T47D (cell line): Measurements from ENCODE around the gene PRKN.

Experiments
- DNase-seq, 2 experiments: peaks; one replicate each; pipeline versions ENCODE4 v3.0.0 to v3.0.0-alpha.2; 2011 to 2012; ENCODE audit warnings: low read depth in 1 of 2, low spot score in 1 of 2
- JUND ChIP-seq: IDR thresholded peaks from 2 replicates; pipeline ENCODE4 v1.6.1; 2012; ENCODE audit warnings: low read depth
- in situ Hi-C: cut with HindIII; loops from 2 replicates; pipeline ENCODE4 v1.10.0; 2016; ENCODE audit warnings: low sequenced_read_pairs, low pct_unique_long_range_greater_than_20kb

PRKN gene

DNA sequence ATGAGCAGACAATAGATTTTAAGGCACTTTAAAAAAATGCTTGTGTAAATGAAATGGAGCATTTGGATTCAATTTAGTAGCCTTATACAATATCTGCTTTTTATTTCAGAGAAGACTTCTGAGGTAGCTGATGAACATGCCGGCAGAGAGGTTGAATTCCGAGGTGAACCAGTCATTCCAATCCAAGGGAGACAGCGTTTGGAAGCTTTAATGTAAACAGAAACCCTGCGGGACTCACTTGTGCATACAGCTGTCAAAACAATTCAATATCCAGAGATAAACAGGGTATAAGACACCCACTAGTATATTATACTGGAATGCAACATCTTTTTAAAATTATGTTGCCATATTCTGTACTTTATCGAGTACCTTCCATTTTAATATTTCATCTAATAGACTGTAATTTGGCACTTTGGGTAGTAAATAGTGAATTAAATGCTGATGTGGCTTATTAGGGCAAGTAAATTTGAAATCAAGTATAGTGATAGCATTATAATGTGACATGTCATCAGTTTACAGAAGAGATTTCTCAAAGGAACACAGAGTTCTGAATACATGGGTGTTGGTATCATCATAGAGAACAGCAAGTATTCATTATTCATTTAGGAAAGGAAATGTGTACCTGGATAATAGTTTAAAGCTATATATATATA, 347.7 kb downstream of the PRKN start:
- DNase-seq: no peak
- TF ChIP-seq JUND: no peak
- in situ Hi-C loops: no loop called here

DNA sequence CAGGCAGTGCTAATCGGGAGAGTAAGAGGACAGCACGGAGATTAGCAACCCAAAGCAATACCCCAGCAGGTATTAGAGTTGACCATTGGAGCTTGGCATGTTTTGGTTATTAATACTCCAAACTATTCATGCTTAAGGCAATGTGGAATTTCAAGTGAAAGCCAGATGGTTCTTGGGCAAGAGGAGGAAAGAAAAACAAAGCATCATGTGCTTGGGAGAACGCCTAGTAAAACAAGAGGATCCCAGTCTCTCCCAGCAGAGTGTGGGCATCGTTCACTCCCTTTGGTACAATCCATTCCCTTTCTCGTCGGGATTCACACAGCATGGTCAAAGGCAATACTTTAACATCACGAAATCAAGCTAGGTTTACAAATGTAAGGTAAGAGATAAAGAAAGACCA, 349.8 kb downstream of the PRKN start:
- no peak for DNase-seq
- in situ Hi-C loops: no loop called here
- no peak for TF ChIP-seq JUND

DNA sequence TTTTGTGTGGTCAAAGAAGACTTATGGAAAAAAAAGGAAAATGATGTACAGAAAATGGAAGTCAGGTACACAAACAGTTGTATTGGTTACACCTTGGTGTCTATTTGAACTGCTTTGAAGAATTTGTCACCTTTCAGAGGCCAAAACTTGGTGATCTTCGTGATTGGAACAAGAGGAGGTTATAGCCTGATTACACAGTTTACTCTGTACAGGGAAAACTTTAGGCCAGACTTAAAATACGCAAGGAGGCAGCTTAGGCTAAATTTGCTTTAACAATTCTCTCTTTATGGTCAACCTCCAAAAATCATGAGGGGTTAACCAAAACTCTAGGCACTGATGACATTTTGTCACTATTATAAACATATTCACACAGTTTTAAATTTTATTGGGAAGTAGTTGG, 353.7 kb downstream of the PRKN start:
- TF ChIP-seq JUND: no peak
- DNase-seq: no peak
- in situ Hi-C loops: no loop called here

- TF ChIP-seq JUND: no peak
- in situ Hi-C loops: no loop called here
- DNase-seq: no peak
These were observed 354.4 kb downstream of the PRKN start for GRCh38 chr6:162373192-162373591.

GRCh38 chr6:162372106-162372505, 355.5 kb downstream of the PRKN start:
- in situ Hi-C loops: no loop called here
- no peak for TF ChIP-seq JUND
- DNase-seq: no peak

DNA sequence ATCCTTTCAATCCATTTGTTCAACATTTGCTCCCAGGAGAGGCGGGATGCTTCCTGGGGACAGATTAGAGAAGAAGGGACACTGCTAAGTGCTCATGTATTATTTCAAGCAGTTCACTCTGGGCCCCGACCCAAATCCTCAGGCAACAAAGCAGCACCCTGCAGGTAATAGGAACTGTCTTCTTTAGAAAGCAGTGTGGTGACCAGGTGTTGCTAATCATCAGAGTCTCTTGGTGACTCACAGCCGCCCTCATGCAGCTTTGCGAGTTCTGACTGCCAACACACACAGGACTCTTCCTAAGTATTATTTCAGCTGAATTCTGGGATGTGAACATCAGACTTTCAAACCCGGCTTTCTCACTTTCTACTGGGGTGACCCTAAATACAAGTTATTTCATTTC, 356.4 kb downstream of the PRKN start:
- in situ Hi-C loops: no loop called here
- DNase-seq: no peak
- no peak for TF ChIP-seq JUND

- no peak for DNase-seq
- in situ Hi-C loops: no loop called here
- no peak for TF ChIP-seq JUND
These were observed 358.5 kb downstream of the PRKN start for GRCh38 chr6:162369091-162369490.

DNA sequence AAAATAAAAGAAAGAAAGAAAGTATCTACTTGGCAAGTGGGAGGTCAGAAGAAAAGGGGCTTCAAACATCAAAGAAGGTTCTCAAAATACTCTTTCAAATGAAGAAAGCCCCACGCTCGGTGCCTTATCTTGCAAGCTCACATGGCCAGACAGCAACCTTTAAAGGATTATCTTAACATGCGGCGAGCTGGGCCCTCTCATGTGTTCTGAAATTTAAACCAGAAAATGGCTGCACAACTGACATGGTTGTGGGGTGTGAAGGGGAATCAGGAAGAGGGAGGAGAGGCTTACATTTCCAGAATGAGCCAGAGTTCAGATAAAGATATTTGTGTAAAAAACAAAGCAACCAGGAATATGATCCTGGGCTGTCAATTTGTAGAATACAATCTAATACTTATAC, 363.1 kb downstream of the PRKN start:
- in situ Hi-C loops: no loop called here
- DNase-seq: no peak
- TF ChIP-seq JUND: no peak

DNA sequence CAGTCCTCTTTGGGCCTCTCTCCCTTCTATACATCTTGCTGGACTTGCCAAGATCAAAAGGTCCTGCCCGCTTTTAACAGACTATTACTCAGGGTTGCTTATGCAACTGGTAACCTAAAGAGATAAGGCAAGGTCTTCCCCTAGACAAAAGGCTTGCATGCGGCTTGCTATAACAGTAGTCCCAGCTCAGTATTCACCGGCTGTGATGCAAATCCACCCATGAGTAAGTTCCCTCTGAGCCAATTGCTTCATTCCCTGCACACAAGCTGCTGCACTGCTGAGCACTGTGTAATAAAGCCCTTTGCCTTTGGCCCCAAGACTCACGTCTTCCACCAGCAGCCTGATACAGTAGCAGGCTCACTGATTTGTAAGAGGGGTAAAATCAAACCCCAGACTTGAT, 363.8 kb downstream of the PRKN start:
- no peak for DNase-seq
- in situ Hi-C loops: no loop called here
- no peak for TF ChIP-seq JUND

DNA sequence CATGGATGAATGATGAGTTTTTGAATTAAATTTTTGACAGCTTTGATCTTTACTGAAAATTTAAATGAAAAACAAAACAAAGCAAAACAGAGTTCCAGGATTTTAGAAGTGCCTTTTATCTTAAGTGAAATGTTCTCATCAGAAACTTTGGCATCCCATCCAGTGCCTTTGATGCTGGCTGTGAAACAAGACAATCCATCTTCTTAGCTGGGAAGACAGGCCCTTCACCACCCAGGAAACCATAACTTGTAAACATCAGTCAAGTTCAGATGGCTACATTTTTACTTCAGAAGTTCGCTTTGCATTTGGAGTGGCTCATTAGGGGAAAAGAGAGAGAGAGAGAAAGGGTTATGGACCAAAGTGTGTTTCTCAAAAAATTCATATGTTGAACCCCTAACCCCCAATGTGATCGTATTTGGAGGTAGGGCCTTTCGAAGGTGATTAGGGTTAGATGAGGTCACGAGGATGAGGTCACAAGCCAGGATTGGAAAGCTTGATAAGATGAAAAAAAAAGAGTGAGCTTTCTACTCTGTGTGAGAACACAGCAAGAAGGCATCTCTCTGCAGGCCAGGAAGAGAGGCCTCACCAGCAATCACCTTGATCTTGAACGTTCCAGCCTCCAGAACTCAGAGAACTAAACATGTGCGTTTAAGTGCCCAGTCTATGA, 366.5 kb downstream of the PRKN start:
- in situ Hi-C loops: no loop called here
- DNase-seq: no peak
- no peak for TF ChIP-seq JUND

DNA sequence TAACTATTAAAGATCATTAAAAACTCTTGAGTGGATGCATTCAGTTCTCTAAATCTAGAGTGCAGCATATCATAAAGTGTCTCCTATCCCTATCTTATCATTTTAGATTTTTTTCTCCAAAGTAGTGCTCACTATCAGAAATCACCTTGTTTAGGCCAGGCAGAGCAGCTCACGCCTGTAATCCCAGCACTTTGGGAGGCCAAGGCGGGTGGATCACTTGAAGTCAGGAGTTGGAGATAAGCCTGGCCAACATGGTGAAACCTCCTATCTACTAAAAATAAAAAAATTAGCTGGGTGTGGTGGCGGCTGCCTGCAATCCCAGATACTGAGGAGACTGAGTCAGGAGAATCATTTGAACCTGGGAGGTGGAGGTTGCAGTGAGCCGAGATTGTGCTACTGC, 368.9 kb downstream of the PRKN start:
- DNase-seq: no peak
- in situ Hi-C loops: no loop called here
- no peak for TF ChIP-seq JUND

- DNase-seq: no peak
- in situ Hi-C loops: no loop called here
- no peak for TF ChIP-seq JUND
These were observed 382.5 kb downstream of the PRKN start for GRCh38 chr6:162345051-162345511.

- TF ChIP-seq JUND: no peak
- in situ Hi-C loops: no loop called here
- DNase-seq: no peak
These were observed 382.9 kb downstream of the PRKN start for GRCh38 chr6:162344646-162345010.
